Fibroblast of gingiva (primary cell): Measurements from ENCODE around the gene CDH23.

Experiments
- DNase-seq: peaks from one replicate; pipeline ENCODE4 v3.0.0-alpha.2; 2011; ENCODE audit warnings: low read depth

Gene CDH23

DNA sequence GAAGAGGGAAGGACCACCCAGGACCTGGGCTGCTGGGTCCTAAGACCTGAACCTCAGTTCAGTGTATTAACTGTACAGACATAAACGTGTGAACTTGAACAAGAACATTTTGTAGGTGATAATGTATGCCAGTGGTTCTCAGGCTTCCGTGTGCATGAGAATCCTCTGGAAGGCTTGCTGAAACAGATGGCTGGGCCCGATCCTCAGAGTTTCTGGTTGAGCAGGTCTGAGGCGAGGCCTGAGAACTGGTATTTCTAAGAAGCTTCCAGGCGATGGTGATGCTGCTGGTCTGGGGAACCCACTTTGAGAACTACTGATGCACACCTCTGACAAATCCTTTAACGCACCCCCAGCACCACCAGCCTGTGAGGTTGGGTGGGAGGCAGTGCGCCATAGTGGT, 70.4 kb downstream of the CDH23 start:
- DNase-seq, result no peak

DNA sequence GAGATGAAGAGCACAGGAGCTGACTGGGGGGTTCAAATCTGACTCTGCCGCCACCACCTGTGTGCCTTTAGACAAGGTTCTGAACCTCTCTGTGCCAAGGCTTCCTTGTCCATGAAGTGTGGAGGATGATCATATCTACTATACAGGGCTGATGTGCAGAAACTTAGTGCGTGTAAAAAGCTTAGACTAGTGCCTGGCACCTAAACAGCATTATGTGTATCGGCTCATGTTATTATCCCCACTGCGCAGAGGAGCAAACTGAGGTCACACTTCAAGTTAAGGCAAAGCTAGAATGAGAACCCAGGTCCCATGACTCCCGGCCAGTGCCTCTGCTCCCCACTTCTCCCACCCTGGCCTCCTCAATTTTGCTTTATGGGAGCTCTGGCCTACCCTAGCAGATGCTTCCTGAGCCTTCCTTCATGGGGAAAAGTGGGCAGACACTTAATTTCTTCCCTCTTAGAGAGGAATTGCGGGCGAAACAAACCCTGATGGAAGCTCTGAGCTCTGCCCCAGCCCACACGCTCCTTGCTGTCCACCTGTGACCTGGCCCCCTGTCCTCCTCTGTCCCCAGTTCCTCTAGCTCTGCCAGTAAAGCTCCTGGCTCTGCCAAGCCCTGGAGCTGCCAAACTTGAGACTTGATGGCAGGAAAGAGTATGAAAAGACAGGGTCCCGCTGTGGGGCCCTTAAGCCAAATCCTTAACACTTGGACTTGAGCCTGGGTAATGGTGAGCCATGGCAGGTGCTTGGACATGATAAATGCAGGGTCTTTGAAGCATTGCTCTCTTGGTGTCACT, 71.0 kb downstream of the CDH23 start:
- no peak for DNase-seq

DNA sequence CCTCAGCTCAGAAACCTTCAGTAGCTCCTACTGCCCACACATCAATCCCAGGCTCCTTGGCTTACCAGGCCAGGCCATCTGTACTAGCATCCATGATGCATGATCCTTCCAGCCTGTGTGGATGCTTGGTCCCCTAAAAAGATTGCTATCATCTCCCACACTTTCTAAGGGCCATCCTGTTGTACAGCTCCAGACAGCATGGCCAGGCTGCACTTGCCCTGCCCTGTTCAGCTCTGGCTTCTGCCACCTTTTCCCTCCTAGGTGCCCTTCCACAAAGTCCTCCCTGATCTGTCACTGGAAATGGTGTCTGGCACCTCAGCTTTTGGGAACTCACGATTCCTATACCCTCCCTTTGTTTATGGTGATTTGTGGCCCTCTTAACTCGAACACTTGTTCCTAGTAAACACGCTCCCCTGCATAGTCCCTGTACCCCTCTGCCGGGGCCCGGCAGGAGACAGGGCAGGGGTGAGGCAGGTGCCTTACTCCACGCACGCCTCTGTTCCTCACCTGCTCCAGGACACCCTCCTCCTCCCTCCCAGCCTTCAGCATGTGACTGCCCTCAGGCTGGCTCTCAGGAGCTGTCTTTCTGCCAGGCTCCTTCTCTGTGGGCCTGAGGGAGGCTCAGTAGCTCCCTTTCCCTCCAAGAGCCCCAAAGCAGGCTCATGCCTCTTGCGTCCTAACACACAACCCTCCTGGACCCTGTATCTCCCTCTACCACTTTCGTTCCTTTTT, 71.8 kb downstream of the CDH23 start:
- no peak for DNase-seq

- no peak for DNase-seq
Observed at GRCh38 chr10:71471006-71471405, 74.3 kb downstream of the CDH23 start.

DNA sequence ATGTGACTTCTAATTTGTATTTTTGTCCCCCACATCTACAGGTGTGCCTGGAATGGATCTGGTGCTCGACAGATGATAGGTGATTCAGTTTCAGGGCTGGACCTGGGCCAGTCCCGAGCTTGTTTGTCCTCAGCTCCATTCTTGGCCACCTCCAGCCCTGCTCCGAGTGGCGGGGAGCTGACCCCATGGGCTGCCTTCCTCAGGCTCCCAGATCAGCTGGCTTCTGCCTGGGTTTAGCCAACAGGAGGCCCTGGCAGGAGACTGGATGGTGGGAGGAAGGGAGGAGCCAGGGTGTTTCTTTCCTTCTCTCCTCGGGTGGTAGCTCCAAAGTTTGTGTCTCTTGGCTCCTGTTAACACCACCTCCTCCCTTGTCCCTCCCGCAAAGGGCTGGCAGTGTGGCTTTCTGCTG, 75.2 kb downstream of the CDH23 start:
- no peak for DNase-seq

DNA sequence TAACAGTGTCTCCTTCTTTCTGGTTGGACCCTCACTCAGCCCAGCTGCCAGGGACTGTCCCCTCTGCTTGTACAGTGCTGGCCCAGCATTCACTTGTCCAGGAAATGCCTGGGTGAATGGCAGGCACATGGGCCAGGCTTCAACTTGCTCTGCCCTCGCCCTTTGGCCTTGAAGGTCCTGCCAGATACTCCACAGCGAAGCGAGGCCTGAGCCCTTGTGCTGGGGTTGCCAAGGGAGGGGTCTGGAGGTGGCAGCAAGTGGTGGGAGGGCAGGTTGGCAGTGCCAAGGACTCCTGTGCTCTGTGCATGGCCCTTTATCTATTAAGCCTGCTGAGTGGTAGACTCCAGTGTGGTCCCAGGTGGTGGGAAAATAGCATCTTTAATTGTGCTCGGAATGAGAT, 75.7 kb downstream of the CDH23 start:
- no peak for DNase-seq

DNA sequence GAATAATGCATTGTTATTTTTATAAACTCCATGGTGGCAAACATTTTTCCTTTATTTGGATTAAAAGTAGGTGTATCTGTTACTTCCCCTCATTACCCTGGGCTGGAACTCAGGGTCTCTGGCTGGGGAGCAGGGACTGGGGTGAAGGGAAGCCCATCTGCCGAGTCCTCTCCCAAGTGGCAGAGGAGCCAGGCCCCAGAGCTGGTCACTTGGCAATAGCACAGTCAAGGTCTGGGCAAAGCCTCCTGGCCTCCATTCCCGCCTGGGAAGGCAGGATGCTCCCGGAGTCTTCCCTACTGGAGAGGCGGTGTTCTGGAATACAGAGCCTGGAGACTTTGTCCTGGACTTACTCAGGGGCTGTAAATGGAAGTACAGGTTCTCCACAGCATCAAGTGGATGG, 76.2 kb downstream of the CDH23 start:
- DNase-seq, result no peak

DNA sequence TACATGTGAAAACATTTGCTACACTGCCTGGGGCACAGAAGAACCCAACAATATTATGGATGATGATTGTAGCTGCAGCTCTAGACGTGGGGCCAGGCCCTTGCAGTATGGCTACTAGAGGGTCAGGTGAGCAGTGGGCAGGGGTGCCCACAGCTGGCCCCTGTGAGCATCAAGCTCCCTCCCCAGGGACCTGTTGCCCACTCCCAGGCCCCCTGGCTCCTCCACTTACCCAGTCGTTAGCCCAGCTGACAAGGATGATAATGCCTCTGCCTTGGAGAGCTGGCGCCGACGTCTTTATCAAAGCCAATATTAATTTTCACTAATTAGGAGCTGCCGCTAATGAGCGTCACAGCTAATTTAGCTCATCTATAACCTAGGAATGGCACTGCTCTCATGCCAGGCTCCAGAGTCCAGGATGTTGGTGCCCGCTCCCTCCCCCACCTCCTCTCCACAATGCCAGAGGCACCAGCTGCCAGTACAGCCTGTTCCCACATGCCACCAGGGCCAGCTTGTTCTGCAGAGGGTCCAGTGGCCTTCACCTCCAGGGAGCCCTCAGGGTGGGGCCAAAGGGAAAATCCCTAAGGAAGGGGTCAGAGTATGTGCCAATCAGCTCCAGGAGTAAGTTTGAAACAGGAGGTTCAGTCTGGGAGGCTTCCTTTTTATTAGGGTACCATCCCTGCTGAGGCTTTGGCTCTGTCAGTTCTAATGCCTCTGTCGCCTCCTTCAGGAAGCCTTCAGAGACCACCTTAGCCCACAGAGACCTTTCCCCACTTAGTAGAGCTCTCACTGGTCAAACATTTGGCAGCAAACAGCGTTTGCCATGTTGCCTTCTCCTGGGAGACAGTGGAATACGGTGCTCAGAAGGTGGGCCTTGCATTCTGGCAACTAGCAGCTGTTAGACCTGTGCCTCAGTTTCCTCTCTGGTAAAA, 77.2 kb downstream of the CDH23 start:
- DNase-seq, result no peak

DNA sequence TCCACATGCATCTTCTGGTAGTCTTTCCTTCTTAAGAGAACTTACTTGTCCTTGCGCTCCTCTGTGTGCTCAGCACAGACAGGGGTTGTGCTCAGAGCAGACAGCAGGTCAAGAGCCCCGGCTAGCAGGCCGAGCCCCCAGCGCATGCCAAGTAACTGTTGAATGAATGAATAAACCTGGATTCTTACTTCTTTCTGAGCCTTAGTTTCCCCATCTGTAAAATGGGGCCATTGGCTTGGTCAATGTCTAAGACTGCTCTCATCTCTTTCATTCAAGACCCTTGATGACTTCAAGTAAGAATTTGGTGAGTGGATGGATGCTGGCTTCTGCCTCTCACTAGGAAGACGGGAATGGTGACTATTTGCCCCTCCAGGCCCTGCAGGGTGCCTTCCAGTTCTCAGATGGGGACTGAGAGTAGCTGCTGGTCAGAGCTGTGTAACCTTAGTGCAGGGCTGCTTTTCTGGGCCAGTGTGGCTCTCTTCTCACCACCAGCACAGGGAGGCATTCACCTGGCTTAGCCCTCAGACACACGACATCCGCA, 78.1 kb downstream of the CDH23 start:
- DNase-seq, result no peak

DNA sequence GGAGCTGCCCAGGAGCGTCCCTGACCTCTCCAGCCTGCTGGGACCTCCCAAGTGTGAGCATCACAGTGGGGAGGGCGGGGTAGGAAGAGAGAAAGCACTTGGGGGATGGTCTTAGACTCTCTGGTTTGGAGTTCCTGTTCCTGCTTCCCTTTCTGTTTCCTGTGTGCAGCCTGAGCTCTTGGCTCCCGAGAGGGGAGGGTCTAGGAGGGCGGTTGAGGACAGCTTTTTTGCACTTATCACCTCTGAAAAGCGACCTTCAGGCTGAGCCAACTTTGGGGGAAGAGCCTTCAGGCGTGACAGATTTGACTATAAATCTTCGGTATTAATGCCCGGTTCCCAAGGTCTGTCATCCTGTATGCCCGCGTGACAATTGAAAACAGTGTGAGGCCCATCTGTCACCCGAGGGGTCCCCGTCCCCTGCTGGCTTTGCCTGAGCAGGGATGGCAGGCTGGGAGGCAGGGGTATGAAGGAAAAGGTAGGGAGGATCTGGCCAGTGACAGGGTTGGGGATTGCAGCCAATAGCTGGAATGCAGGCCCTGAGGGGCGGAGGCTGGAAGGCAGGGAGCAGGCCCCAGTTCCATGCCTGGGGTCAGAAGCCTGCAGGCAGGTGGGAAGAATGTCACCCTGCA, 78.6 kb downstream of the CDH23 start:
- no peak for DNase-seq

DNA sequence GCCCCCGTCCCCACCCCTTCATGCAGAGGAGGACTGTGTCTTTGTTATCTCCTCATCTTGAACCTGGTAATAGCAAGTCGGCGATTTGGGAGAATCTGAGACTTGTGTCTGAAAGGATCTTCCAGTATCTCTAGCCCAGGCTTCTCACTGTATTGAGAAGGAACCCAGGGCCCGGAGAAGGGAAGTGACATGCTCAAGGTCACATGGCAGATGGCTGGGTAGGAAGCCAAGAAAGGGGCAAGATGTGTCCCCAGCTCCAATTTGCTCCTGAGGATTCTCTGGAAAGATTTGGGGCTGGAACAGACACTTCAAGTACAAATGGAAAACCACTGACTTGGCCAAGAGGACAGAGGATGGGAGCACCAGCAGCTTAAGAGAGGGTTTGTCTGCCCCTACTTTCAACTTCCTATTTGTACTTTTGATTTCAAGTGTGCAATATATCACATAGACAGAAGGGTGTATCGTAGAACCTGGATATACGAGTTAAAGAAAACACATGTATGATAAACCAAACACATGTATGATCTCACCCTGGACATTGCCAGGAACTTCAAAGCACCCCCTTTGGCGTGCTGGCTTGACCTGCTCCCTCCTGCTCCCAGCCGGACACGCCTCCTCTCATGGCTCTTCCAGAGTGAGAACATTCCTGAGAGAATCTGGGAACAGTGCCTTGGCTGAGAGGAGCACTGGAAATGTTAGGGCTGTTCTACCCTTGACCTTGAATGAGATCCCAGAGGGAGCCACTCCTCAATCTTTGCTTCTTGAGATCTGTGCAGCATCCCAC, 79.7 kb downstream of the CDH23 start:
- DNase-seq, result no peak

- DNase-seq, result no peak
Observed at GRCh38 chr10:71478173-71478572, 81.5 kb downstream of the CDH23 start.

GRCh38 chr10:71478813-71479365, 82.2 kb downstream of the CDH23 start:
- no peak for DNase-seq

DNA sequence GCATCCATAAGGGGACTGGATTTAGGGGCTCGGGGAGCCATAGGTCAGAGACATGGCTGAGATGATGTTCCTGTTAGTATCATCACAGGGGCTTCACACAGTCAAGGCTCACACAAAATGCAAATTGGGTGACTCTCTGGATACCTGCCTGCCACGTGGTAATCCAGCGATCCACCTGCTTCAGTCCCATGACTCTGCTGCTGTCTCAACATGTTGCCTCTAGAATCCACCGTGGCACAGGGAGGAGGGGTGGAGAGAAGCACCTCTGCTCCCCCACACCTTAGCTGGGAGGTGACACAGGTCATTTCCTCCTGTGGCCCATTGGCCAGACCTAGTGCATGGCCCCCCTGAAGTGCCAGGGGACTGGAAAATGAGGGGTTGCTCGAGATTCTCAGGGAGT, 83.1 kb downstream of the CDH23 start:
- DNase-seq, result no peak

GRCh38 chr10:71480662-71481061, 83.9 kb downstream of the CDH23 start:
- no peak for DNase-seq

- DNase-seq, result no peak
Observed at GRCh38 chr10:71481746-71482410, 85.2 kb downstream of the CDH23 start.

- no peak for DNase-seq
Observed at GRCh38 chr10:71482620-71483019, 85.9 kb downstream of the CDH23 start.

DNA sequence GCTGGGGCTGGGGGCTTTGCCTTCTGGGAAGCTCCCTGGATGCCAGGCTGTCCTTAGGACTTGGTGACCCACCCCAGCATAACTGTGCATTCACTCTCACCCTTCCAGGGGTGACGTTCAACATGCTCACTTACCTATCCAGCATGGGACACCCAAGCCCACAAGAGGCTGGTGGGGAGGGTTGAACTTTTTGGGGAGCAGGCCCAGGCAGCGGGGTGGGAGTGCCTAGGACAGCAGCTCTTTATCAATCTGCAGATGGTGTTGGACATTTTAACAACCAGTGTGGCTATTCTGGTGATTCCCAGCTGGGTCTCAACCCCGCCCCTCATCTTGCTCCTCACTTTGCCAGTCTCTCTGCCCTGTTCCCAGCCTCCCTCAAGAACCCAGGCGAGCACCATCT, 86.4 kb downstream of the CDH23 start:
- DNase-seq, result no peak

GRCh38 chr10:71483885-71484751, 87.4 kb downstream of the CDH23 start:
- no peak for DNase-seq
